Activated T-cell treated with anti-CD3 and anti-CD28 coated beads for 24 hours (primary cell): Measurements from ENCODE around the gene GSDME.
"Not testable (repeated sequence)": the region's sequence is repeated elsewhere in the genome, so short reads cannot be mapped to it uniquely, and the experiment has no call there.

Experiments
- DNase-seq: peaks from one replicate; pipeline ENCODE4 v3.0.0-alpha.2; 2020; ENCODE audit warnings: low read depth

Gene GSDME

DNA sequence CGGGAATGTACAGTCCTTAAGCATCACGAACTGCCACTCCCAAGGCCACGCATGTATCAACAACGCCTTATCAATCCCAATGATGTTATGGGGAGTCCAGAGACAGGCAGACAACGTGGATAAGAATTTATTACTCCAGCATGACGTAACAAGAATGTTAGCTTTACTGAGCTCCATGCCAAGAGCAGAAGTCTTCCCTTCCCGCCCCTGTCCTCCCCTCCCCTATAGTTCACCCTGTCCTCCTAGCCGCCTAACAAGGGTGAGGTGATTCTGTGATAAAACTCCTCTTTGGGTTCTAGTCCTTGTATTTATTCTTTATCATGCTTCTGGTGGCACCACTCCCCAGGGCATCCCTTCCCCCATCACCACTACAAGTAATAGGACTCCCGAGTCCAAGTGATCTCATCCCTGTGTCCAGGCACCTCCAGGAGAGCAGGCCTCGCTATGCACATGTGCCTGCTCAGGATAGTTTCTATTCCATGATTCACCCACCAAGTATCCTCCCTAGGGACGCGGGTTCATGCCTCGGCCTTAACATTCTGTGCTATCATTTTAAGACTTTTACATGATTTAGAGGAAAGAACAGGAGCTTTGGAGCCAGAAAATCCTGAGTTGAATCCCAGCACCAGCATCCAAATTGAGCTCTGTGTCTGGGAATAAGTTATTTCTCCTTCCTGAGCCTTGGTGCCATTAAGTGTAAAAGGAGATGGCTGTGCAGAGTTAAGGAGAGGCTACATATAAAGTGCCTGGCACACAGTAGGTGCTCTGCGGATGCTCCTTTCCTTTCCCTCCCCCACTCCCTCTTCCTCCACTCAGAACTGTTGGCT, 15.4 kb downstream of the GSDME start:
- DNase-seq: no peak

- no peak for DNase-seq
Observed at GRCh38 chr7:24740871-24741270, 16.4 kb downstream of the GSDME start.

GRCh38 chr7:24739306-24739705, 18.0 kb downstream of the GSDME start:
- DNase-seq: no peak

DNA sequence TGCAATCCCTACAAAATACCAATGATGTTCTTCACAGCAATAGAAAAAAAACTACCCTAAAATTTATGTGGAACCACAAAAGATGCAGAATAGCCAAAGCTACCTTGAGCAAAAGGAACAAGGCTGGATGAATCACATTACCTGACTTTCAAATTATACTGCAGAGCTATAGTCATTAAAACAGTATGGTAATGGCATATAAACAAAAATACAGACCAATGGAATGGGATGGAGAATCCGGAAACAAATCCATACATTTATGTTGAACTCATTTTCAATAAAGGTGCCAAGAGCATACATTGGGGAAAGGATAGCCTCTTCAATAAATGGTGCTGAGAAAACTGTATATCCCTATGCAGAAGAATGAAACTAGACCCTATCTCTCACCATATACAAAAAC, 18.7 kb downstream of the GSDME start:
- DNase-seq: no peak

- no peak for DNase-seq
Observed at GRCh38 chr7:24737281-24737680, 20.0 kb downstream of the GSDME start.

GRCh38 chr7:24735594-24735993, 21.7 kb downstream of the GSDME start:
- DNase-seq: not testable (repeated sequence)

GRCh38 chr7:24734306-24734705, 23.0 kb downstream of the GSDME start:
- no peak for DNase-seq

- DNase-seq: no peak
Observed at GRCh38 chr7:24733414-24734060, 23.7 kb downstream of the GSDME start.

DNA sequence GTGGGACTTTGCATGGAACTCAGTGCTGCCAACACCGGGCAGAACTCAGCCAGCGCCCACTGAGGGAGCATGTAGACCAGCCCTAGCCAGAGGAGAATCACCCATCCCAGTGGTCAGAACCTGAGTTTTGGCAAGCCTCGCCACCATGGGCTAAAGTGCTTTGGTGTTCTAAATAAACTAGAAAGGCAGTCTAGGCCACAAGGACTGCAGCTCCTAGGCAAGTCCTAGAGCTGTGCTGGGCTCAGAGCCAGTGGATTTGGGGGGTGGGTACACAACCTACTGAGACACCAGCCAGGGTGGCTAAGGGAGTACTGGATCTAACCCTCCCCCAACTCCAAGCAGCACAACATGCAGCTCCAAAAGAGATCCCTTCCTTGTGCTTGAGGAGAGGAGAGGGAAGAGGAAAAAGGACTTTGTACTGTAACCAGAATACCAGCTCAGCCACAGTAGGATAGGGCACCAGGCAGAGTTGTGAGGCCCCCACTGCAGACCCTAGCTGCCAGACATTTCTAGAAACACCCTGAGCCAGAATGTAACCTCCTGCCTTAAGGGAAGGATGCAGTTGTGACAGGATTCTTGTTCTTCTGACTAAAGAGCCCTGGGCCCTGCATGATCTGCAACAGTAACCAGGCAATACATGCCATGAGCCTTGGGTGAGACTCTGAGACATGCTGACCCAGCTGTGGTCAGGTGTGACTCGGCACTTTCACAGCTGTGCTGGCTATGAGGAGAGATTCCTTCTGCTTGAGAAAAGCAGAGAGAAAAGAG, 24.4 kb downstream of the GSDME start:
- DNase-seq: no peak

- DNase-seq: no peak
Observed at GRCh38 chr7:24731313-24731712, 26.0 kb downstream of the GSDME start.

- no peak for DNase-seq
Observed at GRCh38 chr7:24730018-24730369, 27.3 kb downstream of the GSDME start.

DNA sequence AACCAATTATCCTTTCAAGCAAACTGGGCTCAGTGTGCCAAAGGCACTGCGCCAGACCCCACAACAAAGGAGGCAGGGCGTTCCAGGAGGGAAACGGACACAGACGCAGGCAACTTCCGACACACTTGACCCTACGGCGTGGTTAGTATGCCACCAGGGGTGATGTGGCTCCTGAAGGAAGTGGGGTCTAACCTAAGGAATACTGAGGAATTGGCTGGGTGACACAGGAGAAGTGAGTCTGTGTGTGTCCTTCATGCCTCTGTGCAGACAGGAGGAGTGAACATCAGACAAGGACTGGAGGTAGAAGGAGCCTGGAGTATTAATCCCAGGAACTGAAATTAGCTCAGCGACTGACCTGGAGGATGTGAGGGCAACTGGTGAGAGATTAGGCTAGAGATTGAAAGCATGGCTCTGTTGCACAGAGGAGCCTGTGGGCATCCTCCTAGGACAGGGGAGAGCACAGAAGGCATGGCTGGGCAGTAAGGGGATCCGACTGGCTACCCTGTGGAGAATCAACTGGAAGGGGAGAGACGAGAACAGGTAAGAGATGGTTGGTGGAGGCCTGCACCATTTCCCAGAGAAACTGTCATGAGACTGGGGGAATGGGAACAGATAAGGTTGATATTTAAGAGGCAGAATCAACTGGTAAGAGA, 27.8 kb downstream of the GSDME start:
- no peak for DNase-seq

GRCh38 chr7:24728503-24729364, 28.5 kb downstream of the GSDME start:
- no peak for DNase-seq

DNA sequence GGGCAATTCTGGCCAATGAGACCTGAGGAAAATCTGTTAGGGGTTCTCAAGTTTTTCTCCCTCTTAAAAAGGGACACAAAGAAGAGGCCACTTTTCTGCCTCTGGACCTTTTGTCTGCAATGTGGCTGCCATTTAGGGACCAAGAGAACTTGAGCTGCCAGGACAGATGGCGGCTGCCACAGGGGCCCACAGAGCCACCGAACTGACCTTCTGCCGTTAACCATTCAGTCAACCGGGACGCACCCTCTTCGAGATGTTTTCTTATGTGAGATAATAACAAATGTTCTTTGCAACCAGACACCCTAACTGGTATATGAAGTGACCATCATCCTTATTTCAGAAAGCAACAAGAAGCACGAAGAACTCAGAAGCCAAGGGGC, 29.2 kb downstream of the GSDME start:
- no peak for DNase-seq

- DNase-seq: no peak
Observed at GRCh38 chr7:24727154-24728120, 29.8 kb downstream of the GSDME start.

- DNase-seq: no peak
Observed at GRCh38 chr7:24725554-24726241, 31.6 kb downstream of the GSDME start.

GRCh38 chr7:24724451-24725190, 32.6 kb downstream of the GSDME start:
- no peak for DNase-seq

- no peak for DNase-seq
Observed at GRCh38 chr7:24723178-24723530, 34.1 kb downstream of the GSDME start.
